Activated T-cell treated with anti-CD3 and anti-CD28 coated beads for 1 hour (primary cell): ENCODE data around the gene ADAMTS2.

Source experiments
- DNase-seq: peaks from one replicate; pipeline ENCODE4 v3.0.0-alpha.2; 2020; ENCODE audit warnings: low read depth

The ADAMTS2 gene

GRCh38 chr5:179194941-179195381 is 150.3 kb downstream of the ADAMTS2 start:
- no peak for DNase-seq

DNA sequence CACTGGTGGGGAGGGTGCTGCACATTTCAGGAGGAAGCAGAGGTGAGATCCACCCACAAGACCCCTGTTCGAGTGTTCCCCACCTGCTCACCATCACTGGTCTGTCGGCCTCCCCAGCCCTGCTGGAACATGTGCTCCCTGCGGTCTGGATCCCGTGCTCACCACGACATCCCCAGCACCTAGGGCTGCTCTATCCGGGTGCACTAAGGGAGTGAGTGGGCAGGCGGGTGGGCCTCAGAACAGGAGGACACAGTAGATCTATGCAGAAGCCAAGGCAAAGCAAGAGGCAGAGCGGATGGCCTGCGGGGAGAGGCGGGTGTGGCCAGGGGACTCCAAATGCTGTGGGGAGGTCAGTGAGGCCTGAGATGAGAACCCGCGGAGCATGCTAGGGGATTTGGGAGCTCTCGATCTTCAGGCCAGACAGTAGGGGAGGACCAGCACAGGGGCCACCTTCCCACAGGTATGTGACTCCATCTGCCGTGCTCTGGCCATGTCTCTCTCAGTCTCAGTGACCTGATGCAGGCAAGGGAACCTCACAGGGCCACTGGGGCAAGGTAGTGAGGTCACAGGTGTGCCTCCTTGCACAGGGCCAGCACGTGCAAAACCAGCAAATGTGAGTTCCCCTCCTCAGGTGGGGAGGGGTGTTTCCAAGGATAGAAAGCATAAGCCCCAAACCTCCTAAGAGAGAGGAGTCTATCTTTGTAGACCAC is 150.9 kb downstream of the ADAMTS2 start:
- DNase-seq: no peak

GRCh38 chr5:179193746-179194145 is 151.5 kb downstream of the ADAMTS2 start:
- DNase-seq: no peak

- DNase-seq: no peak
These were observed 152.3 kb downstream of the ADAMTS2 start for GRCh38 chr5:179192891-179193470.

DNA sequence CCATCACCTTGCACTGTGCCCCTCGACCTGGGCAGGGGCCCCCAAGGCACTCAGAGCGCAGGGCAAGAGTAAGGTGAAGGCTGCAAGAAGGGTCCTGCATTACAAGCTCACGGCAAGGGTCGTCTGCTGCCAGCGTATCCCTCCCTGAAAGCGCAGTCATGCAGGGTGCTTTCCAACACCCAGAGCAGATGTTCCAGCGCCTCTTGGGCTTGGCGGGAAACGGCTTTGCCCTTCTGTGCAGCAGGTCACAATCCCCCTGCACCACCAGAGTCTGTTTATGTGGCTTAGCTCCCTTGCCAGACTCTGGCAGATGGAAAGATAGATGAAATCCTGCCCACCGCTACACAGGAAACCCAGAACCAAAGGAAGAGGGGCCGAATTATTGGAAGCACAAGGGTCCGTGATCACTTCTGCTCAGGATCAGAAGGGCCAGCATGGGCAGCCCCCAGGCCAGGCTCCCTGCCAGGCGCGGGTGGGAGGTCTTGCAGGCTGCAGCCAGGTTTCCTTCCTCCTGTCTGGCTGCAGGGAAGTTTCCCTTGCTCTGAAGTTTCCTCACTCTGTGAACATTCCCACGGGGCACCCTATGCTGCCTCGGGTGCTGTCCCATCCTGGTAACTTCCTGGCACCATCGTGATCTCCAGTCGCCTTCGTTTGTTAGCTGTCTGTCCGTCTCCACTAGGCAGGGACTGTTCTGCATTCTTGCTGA is 152.9 kb downstream of the ADAMTS2 start:
- no peak for DNase-seq

DNA sequence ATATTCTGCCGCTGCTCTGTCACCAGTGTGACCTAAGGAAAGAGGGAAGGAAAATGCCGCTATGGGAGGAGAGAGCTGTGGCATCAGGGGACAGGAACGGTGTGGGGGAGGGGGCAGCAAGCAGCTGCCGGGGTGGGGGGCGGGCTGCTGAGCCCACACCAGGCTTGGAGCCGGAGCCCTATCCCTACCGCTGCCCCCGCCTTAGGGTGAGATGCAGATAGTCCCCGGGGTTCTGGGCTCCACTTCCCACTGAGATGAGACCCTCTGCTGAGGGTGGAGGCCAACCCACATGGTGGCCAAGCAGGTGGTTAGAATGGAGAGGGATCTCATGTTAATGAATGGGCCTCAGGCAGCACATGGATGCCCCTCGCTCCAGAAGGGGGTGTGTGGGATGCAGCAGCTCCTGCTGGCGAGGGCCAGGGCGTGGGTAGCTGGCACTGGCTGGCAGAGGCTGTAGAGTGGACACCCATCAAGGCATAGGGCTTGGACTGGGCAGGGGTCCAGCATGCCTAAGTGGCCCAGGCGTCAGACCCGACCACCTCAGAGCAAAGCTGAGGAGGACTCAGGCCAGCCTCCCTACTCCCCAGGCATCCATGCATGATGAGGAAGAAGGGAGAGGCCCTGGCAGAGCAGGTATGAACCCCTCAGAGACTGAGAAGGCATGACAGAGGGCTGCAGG is 153.6 kb downstream of the ADAMTS2 start:
- DNase-seq: no peak

DNA sequence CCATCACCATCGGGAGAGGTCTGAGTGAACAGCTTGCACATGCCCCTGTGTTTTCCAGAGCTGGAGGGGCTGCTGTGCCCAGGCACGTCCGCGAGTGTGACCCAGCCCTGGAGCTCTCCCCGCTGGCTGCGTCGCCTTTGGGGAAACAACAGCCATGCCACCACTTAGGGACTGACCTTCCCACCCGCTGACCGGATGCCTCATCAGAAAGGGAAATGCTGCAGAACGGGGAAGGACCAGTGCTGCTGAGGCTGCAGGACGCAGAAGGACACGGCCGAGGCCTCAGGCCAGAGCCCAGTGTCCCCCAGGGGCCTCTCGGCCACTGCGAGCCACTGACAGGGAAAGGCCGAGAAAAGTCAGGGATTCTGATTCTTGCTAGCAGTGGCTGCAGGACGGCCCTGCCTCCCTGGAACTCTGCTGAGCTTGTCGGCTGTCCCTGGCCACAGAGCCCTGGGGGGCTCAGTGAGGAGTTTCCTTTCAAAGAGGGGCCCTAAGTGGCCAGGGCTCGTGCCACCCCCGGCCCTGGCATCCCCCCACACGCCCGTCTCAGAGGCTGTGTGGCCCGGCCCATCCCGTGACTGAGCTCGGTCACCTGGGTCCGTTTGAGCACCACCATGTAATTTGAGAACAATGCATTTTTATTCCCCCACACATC is 154.3 kb downstream of the ADAMTS2 start:
- no peak for DNase-seq

DNA sequence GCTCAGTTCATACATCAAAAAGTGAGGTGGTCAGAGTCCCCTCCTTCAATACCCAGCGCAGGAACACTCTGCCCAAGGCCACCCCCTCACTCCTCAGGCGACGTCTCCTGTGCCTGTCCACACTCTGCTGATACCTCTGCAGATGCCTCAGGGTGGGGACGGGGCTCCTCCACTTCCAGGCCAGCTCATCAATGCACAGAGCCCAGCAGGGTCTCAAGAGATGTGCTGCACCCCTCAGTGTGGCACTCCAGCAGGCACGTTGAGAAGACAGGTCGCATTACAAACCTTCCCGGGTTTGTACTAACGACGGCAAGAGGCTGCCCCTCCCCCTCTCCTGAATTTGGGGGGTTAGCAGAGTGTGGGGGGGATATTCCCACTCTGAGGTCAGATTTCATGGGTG is 156.6 kb downstream of the ADAMTS2 start:
- no peak for DNase-seq

DNA sequence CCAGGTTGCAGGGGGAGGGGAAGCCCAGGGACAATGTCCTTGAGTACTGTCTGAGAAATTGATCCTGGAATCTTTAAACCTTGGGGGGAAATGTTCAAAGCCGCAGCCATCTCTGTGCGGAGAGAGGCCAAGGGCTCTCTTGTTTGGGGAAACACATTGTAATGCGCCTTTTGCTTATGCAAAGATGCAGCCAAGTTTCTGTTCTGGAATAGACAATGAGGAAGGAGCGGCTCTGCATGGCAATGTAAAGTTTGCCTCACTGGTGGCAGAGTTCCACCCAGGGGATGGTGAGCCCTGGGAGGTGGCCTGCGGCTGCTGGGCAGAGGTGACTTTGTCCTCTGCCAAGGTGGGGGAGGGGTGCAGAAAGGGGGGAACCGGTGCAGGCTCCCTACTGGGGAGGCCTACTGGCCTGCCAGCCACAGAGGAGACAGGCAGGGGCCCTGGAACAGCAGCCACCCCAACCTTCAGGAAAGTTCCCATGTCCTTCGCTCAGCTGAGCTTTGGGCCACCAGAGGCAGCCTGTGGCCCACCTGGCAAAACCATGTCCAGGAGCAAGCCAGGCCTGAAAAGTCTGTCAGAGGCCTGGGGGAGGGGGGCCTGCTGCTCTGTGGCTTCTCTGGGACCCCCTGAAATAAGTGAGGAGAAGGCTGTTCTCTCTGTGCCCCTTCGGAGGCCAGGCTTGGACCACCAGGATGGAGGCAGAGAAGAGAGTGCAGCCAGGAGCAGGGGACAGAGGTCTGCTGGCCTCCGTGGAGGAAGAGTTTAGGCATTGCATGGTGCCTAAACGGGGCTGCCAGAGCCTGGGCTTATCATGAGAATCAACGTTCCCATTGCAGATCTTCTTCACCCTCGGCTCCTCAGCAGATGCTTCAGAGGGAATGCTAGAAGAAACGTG is 157.3 kb downstream of the ADAMTS2 start:
- no peak for DNase-seq

DNA sequence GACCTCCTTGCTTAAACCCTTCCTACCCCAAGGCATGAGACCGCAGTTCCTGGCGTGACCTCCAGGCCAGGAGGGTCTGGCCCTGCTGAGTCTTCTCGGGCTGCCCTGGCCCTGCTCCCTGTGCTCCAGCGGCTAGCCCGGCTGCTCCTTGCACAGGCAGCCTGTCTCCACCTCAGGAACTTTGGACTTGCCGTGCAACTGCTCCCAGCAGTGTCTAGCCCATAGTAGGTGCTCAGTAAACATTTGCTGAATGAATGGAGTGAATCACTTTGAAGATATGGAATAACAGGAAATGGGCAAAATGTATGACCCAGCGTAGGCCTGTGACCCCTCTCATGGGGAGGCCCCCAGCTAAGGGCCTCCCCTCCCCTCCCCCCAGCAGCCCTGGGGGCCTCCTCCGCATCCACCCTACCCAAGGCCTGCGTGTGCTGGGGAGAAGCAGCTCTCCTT is 158.0 kb downstream of the ADAMTS2 start:
- no peak for DNase-seq

GRCh38 chr5:179186801-179187200 is 158.5 kb downstream of the ADAMTS2 start:
- DNase-seq: no peak

DNA sequence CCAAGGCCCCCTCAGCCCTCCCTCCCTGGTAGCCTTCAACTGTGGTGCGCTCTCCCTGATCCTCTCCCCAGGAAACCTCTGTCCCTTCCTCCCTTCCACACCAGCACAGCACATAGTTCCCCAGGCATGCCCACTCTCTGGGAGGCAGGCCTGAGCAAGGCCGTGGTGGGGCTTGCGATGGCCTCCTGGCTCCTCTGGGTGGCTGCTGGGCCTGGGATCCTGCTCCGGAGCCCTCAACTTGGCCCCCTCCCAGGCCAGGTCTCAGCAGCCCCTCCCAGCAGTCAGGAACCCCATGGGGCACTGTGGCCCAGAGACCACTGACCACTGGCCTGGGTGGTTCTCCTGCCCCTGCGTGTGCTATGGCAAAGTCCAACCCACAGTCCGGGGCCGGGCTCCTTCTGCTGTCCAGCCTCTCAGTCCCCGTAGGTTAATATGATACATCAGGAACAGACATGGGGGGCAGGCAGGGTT is 159.3 kb downstream of the ADAMTS2 start:
- DNase-seq: no peak

- no peak for DNase-seq
These were observed 159.9 kb downstream of the ADAMTS2 start for GRCh38 chr5:179185256-179185940.

DNA sequence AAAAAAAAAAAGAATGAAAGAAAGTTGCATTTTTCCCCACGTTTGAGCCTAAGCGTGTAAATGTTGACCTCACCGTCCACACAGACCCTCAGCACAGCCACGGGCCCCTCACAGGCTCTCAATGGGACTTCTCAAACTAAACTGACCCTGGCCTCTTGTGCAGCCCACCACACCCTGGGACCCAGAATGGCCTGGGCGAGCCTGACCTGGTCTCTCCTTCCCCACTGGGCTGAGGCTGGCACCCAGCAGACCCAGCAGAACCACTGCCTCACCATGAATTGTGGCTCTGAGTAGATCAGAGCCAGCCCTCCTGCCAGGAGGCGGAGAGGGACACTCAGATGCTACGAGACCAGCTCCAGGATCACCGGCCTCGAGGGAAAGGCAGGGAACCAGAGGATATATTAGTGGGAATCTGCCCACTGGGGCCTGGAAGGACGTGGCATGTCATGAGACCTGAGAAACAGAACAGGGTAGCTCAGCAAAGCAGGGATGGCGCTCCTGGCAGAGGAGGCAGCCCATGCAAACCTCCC is 160.7 kb downstream of the ADAMTS2 start:
- no peak for DNase-seq

- no peak for DNase-seq
These were observed 161.8 kb downstream of the ADAMTS2 start for GRCh38 chr5:179183481-179183880.

DNA sequence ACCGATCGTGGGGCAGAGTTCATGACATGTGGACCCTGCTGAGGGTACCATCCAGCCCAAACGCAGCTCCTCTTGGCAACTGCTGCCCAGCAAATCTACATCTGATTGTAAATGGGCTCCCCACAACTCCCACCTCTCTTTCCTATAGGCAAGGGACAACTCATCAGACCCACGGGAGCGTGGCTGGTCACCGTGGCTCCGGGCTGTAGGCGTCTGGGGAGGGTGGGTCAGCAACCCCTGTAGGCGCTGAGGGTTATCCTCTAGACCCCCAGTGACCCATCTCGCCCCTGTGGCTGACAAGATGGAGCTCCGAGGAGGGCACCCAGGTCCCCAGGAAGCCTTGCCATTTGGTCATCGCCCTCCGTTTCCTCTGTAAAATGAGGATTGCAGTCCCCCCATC is 162.7 kb downstream of the ADAMTS2 start:
- no peak for DNase-seq

GRCh38 chr5:179181988-179182387 is 163.3 kb downstream of the ADAMTS2 start:
- no peak for DNase-seq

- no peak for DNase-seq
These were observed 164.2 kb downstream of the ADAMTS2 start for GRCh38 chr5:179180921-179181645.

DNA sequence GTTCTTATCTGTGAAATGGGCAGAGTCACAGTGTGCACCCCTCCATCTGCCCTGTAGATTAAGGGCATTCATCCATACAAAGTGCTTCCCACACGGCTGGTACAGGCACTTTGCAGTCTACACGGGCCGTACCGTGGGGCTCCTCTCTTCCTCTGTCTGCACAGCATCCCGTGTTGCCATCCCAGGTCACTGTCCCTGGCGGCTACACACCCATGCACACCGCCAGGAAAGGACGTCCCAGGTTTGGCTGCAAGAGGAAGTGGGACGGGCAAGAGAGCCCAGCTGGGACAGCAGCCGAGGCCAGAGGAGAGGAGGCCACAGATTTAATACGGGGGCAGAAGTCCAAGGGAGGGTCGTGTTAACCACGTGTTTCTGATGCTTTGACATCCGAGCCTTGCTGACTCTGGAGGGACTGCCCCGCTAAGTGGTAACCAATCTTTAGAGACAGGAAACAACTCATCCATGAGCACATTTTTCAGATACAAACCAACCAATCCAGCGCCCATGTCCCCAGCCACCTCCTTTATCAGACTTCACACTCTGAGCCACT is 165.1 kb downstream of the ADAMTS2 start:
- DNase-seq: no peak
